GM23338 (cell line): Measurements from ENCODE around the gene MAP2K3. TPM values are rescaled to one million over a fixed set of nuclear protein-coding genes. Genes with fewer than 3 reads are reported as not detected.

ENCODE experiments used
- ATAC-seq: fragments of 200-7000 bp; cut with Tn5 transposase; 3 replicates; pipeline ENCODE4 v1.9.1; 2020
- DNase-seq: peaks from one replicate; pipeline ENCODE4 v3.0.0-alpha.2; 2015; ENCODE audit warnings: low spot score
- H2AFZ ChIP-seq: fragments of 200-600 bp; sonication (generic); 2 replicates; pipeline ENCODE4 v1.8.0; 2016; ENCODE audit warnings: antibody characterized with exemption, mild to moderate bottlenecking, moderate library complexity
- H3F3A ChIP-seq: fragments of 200-600 bp; sonication (generic); replicated peaks from 2 replicates; pipeline ENCODE4 v1.8.0; 2017; ENCODE audit warnings: antibody characterized with exemption, mixed run types, low read depth
- H3K27ac ChIP-seq: fragments of 200-600 bp; sonication (generic); 2 replicates; pipeline ENCODE4 v1.6.1; 2016; ENCODE audit warnings: low read depth
- H3K27me3 ChIP-seq: fragments of 200-600 bp; sonication (generic); 2 replicates; pipeline ENCODE4 v1.8.0; 2016; ENCODE audit warnings: mild to moderate bottlenecking, mixed run types, moderate library complexity; ENCODE audit not compliant: insufficient read depth
- H3K36me3 ChIP-seq: fragments of 200-600 bp; sonication (generic); 2 replicates; pipeline ENCODE4 v1.8.0; 2016; ENCODE audit warnings: mild to moderate bottlenecking; ENCODE audit not compliant: insufficient read depth
- H3K4me1 ChIP-seq: fragments of 200-600 bp; sonication (generic); 2 replicates; pipeline ENCODE4 v1.8.0; 2016; ENCODE audit warnings: mild to moderate bottlenecking, moderate library complexity; ENCODE audit not compliant: insufficient read depth
- H3K4me2 ChIP-seq: fragments of 200-600 bp; sonication (generic); 2 replicates; pipeline ENCODE4 v1.7.1; 2017; ENCODE audit warnings: mixed run types
- H3K4me3 ChIP-seq: fragments of 200-600 bp; sonication (generic); 2 replicates; pipeline ENCODE4 v1.6.1; 2016; ENCODE audit warnings: mixed run types
- H3K79me2 ChIP-seq: fragments of 200-600 bp; sonication (generic); replicated peaks from 2 replicates; pipeline ENCODE4 v1.8.0; 2017; ENCODE audit warnings: mild to moderate bottlenecking; ENCODE audit not compliant: insufficient read depth
- H3K9me2 ChIP-seq: fragments of 200-600 bp; sonication (generic); 2 replicates; pipeline ENCODE4 v1.8.0; 2017; ENCODE audit not compliant: insufficient read depth
- H4K20me1 ChIP-seq: fragments of 200-600 bp; sonication (generic); replicated peaks from 2 replicates; pipeline ENCODE4 v1.8.0; 2017; ENCODE audit warnings: mild to moderate bottlenecking; ENCODE audit not compliant: insufficient read depth
- H3K27ac Mint-ChIP-seq: 2 replicates; pipeline ENCODE4 v1.8.0; 2020; ENCODE audit warnings: inconsistent platforms, mild to moderate bottlenecking, moderate library complexity, mixed read lengths
- H3K27me3 Mint-ChIP-seq: 3 replicates; pipeline ENCODE4 v1.8.0; 2022; ENCODE audit warnings: low read depth, mild to moderate bottlenecking, moderate library complexity, mixed read lengths, inconsistent platforms; ENCODE audit not compliant: insufficient read depth, poor library complexity
- H3K36me3 Mint-ChIP-seq: 3 replicates; pipeline ENCODE4 v1.8.0; 2021; ENCODE audit warnings: low read depth, mild to moderate bottlenecking, inconsistent platforms, moderate library complexity, mixed read lengths
- H3K4me1 Mint-ChIP-seq: 3 replicates; pipeline ENCODE4 v1.8.0; 2020; ENCODE audit warnings: mild to moderate bottlenecking, inconsistent platforms, mixed read lengths
- H3K4me3 Mint-ChIP-seq: 3 replicates; pipeline ENCODE4 v1.8.0; 2021; ENCODE audit warnings: moderate library complexity, mild to moderate bottlenecking, inconsistent platforms, mixed read lengths
- H3K9me3 Mint-ChIP-seq: 3 replicates; pipeline ENCODE4 v1.8.0; 2020; ENCODE audit warnings: moderate library complexity, mild to moderate bottlenecking, inconsistent platforms, mixed read lengths
- CREB1 ChIP-seq: fragments of 250-450 bp; sonication (Bioruptor Pico); IDR thresholded peaks from 2 replicates; pipeline ENCODE4 v1.5.0; 2020; ENCODE audit warnings: low read depth, mild to moderate bottlenecking, moderate library complexity
- ETS1 ChIP-seq: IDR thresholded peaks from 2 replicates; pipeline ENCODE4 v1.6.1; 2016; ENCODE audit warnings: antibody characterized with exemption
- EZH2 ChIP-seq: fragments of 200-600 bp; sonication (generic); IDR thresholded peaks from one replicate; pipeline ENCODE4 v1.8.0; 2017; ENCODE audit warnings: antibody characterized with exemption, mild to moderate bottlenecking, low read depth; ENCODE audit not compliant: unreplicated experiment
- EZH2phosphoT487 ChIP-seq: fragments of 200-600 bp; sonication (generic); IDR thresholded peaks from one replicate; pipeline ENCODE4 v1.8.1; 2018; ENCODE audit warnings: antibody characterized with exemption; ENCODE audit not compliant: unreplicated experiment
- JUNB ChIP-seq: IDR thresholded peaks from one replicate; pipeline ENCODE4 v1.6.1; 2016; ENCODE audit warnings: antibody characterized with exemption; ENCODE audit not compliant: unreplicated experiment
- NANOG ChIP-seq: IDR thresholded peaks from 2 replicates; pipeline ENCODE4 v1.6.1; 2016; ENCODE audit warnings: antibody characterized with exemption, borderline replicate concordance
- POLR2AphosphoS5 ChIP-seq: IDR thresholded peaks from 2 replicates; pipeline ENCODE4 v1.6.1; 2016; ENCODE audit warnings: antibody characterized with exemption, low read depth
- REST ChIP-seq: IDR thresholded peaks from one replicate; pipeline ENCODE4 v1.6.1; 2018; ENCODE audit warnings: antibody characterized with exemption; ENCODE audit not compliant: unreplicated experiment
- ZNF114 ChIP-seq: fragments of 250-450 bp; sonication (Bioruptor Pico); IDR thresholded peaks from 2 replicates; pipeline ENCODE4 v1.5.0; 2020; ENCODE audit warnings: mild to moderate bottlenecking, moderate library complexity
- ZNF331 ChIP-seq: fragments of 250-450 bp; sonication (Bioruptor Pico); IDR thresholded peaks from 2 replicates; pipeline ENCODE4 v1.5.0; 2020; ENCODE audit warnings: low read depth, mild to moderate bottlenecking, moderate library complexity
- polyA plus RNA-seq: library from polyadenylated mRNA; unstranded; fragments of >200 nt; fragmentation: Nextera tagmentation; extraction: Ambion mirVana; gene quantifications from 2 replicates; pipeline ENCODE4 v1.2.1, GENCODE V29; 2016
- total RNA-seq: library from RNA; depleted of rRNA; stranded (reverse); fragments of >200 nt; shearing (Covaris generic); gene quantifications from 2 replicates; pipeline ENCODE4 v1.2.3, GENCODE V29; 2014

MAP2K3 gene
- total and polyA plus RNA-seq, 2 experiments from 2014 or later = 28.5 to 31.7 TPM

- TF ChIP-seq ZNF331 (no peak), EZH2phosphoT487 (no peak), REST (no peak), NANOG (no peak), CREB1 (CRISPR knock-in tag) (no peak), ETS1 (no peak), EZH2 (no peak)
Observed at GRCh38 chr17:21303441-21304065, 19.0 kb downstream of the MAP2K3 start (continued).

GRCh38 chr17:21304091-21304490, 19.6 kb downstream of the MAP2K3 start:
- ATAC-seq (no peak), DNase-seq (no peak)
- Histone ChIP-seq H2AFZ (no peak overlapping the region), H3K4me3 (no peak overlapping the region), H4K20me1 (0 out of 2 replicates have a peak, but pooled peaks cover 2% of the 10 kb centered on the region), H3K27ac (no peak overlapping the region), H3K4me1 (no peaks in the 10 kb centered on the region), H3K9me2 (no peaks in the 10 kb centered on the region), H3K79me2 (no peaks in the 10 kb centered on the region), H3K36me3 (0 out of 2 replicates have a peak, but pooled peaks cover 4% of the 10 kb centered on the region), H3K27me3 (no peaks in the 10 kb centered on the region), H3K4me2 (no peak overlapping the region), H3F3A (no peaks in the 10 kb centered on the region)
- H3K36me3 Mint-ChIP-seq = peaks cover 44% of the 10 kb centered on the region
- H3K9me3 Mint-ChIP-seq = peaks cover 61% of the 10 kb centered on the region
- no peak overlapping the region for H3K27ac Mint-ChIP-seq
- H3K4me3 Mint-ChIP-seq = no peak overlapping the region
- H3K27me3 Mint-ChIP-seq = peaks cover 14% of the 10 kb centered on the region
- H3K4me1 Mint-ChIP-seq = peaks cover 3% of the 10 kb centered on the region; the same call in 1 of the 3 replicates
- TF ChIP-seq REST = no peak
- TF ChIP-seq EZH2 = no peak
- no peak for TF ChIP-seq JUNB
- no peak for TF ChIP-seq POLR2AphosphoS5
- TF ChIP-seq EZH2phosphoT487 = no peak
- no peak for TF ChIP-seq ZNF114 (CRISPR knock-in tag)
- TF ChIP-seq ETS1 = no peak
- TF ChIP-seq ZNF331 = no peak
- TF ChIP-seq NANOG = no peak
